OCI-LY1 (cell line): ENCODE data around the gene TPO.

Experiments
- EZH2 ChIP-seq: fragments of 200-600 bp; sonication (generic), shearing (Covaris generic); IDR thresholded peaks from 2 replicates; pipeline ENCODE4 v1.8.0; 2017; ENCODE audit warnings: borderline replicate concordance, mixed run types, mild to moderate bottlenecking, antibody characterized with exemption, low read length, moderate library complexity, mixed read lengths
- TF ChIP-seq, protein P1 (sequence below): fragments of 200-600 bp; sonication (generic), shearing (Covaris generic); IDR thresholded peaks from 2 replicates; pipeline ENCODE4 v1.5.1; 2017; ENCODE audit warnings: mild to moderate bottlenecking, antibody characterized with exemption, low read length, moderate library complexity, mixed read lengths

DNA sequence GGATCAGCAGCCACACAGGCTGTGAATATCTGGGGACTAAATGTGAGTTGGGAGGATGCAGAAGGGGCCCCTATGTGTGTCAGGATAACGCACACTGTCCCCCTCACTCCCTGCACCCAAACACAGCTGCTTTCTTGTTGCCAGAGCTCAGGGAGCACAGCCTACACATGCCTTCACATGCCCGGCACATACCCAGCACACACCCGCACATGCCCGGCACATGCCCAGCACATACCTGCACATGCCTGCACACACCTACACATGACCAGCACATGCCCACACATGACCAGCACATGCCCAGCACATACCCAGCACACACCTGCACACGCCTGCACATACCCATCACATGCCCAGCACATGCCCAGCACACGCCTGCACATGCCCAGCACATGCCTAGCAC is 75.6 kb downstream of the TPO start:
- TF ChIP-seq, protein P1, sequence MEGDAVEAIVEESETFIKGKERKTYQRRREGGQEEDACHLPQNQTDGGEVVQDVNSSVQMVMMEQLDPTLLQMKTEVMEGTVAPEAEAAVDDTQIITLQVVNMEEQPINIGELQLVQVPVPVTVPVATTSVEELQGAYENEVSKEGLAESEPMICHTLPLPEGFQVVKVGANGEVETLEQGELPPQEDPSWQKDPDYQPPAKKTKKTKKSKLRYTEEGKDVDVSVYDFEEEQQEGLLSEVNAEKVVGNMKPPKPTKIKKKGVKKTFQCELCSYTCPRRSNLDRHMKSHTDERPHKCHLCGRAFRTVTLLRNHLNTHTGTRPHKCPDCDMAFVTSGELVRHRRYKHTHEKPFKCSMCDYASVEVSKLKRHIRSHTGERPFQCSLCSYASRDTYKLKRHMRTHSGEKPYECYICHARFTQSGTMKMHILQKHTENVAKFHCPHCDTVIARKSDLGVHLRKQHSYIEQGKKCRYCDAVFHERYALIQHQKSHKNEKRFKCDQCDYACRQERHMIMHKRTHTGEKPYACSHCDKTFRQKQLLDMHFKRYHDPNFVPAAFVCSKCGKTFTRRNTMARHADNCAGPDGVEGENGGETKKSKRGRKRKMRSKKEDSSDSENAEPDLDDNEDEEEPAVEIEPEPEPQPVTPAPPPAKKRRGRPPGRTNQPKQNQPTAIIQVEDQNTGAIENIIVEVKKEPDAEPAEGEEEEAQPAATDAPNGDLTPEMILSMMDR = no peak
- TF ChIP-seq EZH2 = no peak
